Stomach smooth muscle (tissue), 2 donors: ENCODE measurements around the gene KLHDC10.

ENCODE experiments used
- H3K27ac ChIP-seq: one replicate; pipeline ENCODE4 v1.7.0; 2013; ENCODE audit warnings: mild to moderate bottlenecking, low read length, inconsistent platforms
- H3K27me3 ChIP-seq, 2 donors: one replicate each; pipeline ENCODE4 v1.7.0; 2013; ENCODE audit warnings: low read length in 2 of 2; ENCODE audit not compliant: insufficient read depth in 2 of 2, control insufficient read depth in 1 of 2
- H3K36me3 ChIP-seq, 2 donors: one replicate each; pipeline ENCODE4 v1.7.0; 2013; ENCODE audit warnings: low read length in 2 of 2; ENCODE audit not compliant: control insufficient read depth in 2 of 2, insufficient read depth in 2 of 2
- H3K4me1 ChIP-seq: one replicate; pipeline ENCODE4 v1.7.0; 2013; ENCODE audit warnings: low read length; ENCODE audit not compliant: control insufficient read depth, insufficient read depth
- H3K4me3 ChIP-seq, 2 donors: one replicate each; pipeline ENCODE4 v1.7.0; 2013; ENCODE audit warnings: low read length in 2 of 2
- H3K9ac ChIP-seq, 2 donors: one replicate each; pipeline ENCODE4 v1.7.0; 2013; ENCODE audit warnings: low read length in 2 of 2, mild to moderate bottlenecking in 1 of 2
- H3K9me3 ChIP-seq, 2 donors: one replicate each; pipeline ENCODE4 v1.7.0; 2013; ENCODE audit warnings: low read length in 2 of 2; ENCODE audit not compliant: control insufficient read depth in 2 of 2
- donor health status: healthy.
- donor health status: Pancreatic carcinoma.

Gene KLHDC10

DNA sequence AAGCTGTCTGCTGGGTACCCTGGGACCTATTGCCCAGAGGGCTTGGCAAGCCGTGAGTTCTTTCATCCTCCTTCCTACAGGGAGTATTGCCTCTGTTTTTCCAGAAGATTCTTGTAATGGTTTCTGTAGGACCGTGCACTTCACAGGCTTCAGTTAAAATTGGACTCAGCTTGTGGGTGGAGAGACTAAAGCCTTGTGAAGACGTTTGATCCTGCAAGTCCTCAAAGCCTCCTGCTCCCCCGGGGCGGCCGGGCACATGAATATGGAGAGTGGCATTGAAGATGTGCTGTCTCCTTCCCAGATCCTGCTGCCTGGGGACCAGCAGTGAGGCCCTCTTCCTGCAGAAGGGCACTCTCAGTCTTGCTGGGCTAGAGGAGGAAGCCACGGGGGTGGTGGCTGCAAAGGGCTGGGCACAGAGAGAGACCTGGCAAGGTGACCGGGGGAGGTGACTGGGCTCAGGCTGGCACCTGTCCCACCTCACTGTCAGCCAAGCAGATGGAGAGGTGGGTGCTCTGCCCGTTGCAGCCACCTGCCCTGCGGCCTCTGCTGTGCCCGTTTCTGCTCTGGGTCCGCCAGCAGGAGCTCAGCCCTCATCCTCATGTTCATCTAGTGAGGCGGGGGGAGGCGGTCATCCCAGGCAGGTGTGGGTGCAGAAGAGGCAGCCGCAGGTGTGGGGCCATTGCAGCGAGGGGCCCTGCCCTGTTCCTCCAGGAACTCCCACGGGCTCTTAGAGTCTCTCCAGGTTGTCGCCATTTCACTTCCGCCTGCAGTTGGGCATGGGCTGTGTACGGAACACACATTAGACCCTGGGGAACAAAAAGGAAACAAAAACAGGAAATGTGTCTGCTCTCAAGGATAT, 79.2 kb downstream of the KLHDC10 start:
- no peak overlapping the region for H3K4me3 ChIP-seq

DNA sequence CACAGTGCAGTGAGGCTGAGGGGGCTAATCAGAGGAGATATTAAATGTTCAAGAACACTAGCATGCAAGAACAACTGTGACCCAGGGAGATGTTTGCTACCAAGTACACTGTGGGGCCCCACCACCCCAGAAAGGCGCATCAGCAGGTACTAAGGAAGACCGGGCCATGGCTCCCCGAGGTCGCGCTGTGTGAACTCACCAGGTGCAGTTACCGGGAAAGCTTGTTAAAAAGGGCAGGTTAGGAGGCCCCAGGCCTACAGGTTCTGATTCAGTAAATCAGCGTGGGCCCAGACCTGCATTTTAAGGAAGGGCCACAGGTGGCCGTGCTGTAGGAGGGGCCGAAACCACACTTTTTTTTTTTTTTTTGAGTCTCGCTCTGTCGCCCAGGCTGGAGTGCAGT, 80.3 kb downstream of the KLHDC10 start:
- Histone ChIP-seq H3K4me3 (no peak overlapping the region), H3K27ac (no peak overlapping the region), H3K9me3 (no peaks in the 10 kb centered on the region), H3K4me1 (no peaks in the 10 kb centered on the region), H3K9ac (no peak overlapping the region), H3K36me3 (no peaks in the 10 kb centered on the region), H3K27me3 (no peaks in the 10 kb centered on the region)

More for the DNA sequence above, 79.2 kb downstream of the KLHDC10 start:
- Histone ChIP-seq H3K9ac (no peak overlapping the region), H3K27me3 (no peaks in the 10 kb centered on the region), H3K9me3 (no peaks in the 10 kb centered on the region), H3K36me3 (no peaks in the 10 kb centered on the region), H3K4me1 (peaks cover 3% of the 10 kb centered on the region), H3K27ac (no peak overlapping the region)

DNA sequence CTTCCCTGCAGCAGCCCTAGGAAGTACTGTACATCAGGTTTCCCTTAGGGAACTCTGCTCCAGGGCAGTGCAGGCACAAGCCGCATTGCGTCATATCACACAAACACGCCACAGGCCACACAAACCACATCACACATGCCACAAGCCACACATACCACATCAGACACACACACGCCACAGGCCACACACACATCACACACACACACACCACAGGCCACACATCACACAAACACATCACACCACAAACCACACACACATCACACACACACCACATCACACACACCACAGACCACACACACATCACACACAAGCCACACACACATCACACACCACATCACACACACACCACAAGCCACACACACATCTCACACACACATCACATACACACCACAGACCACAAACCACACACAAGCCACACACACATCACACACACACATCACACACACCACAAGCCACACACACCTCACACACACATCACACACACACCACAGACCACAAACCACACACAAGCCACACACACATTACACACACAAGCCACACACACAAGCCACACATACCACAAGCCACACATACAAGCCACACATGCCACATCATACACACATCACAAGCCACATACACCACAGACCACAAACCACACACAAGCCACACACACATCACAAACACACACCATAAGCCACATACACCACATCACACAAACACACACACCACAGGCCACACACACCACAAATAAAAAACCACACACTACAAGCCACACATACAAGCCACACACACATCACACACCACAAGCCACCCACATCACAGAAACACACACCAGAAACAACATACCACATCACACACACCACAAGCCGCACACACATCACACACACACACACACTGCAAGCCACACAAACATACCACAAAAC, 81.5 kb downstream of the KLHDC10 start:
- peaks cover 2 to 5% of the 10 kb centered on the region in 2 donors for H3K9me3 ChIP-seq
- H3K4me3 ChIP-seq, result no peak overlapping the region
- H3K9ac ChIP-seq, result no peak overlapping the region
- no peaks in the 10 kb centered on the region for H3K36me3 ChIP-seq
- no peak overlapping the region for H3K27ac ChIP-seq
- no peaks in the 10 kb centered on the region for H3K27me3 ChIP-seq
- H3K4me1 ChIP-seq, result no peaks in the 10 kb centered on the region

DNA sequence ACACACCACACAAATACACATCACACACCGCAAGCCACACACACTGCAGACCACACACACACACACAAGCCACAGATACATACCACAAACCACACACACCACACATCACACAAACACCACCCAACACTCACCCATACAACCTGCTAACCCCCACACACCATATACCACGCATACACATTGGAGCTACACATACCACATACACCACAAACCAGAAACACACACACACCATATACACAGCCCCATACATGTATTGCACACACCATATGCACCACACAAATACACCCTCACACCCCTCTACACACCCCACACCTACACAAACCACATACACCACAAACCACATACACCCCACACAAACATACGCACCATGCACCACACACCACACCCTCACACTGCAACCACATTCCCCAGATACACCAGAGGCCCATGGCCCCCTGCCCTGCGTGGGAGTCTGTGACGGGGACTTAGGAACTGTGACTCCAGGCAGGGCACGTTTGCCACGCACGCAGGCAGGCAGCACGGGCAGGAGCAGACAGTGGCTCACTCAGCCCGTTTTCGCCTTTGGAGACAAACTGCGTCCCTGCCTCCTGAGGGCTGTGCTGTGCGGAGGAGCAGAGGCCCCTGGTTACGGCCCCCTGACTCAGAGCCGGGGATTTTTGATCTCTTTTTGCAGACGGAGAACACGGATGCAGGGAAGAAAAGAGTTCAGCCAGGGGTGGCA, 82.3 kb downstream of the KLHDC10 start:
- no peak overlapping the region for H3K27ac ChIP-seq

DNA sequence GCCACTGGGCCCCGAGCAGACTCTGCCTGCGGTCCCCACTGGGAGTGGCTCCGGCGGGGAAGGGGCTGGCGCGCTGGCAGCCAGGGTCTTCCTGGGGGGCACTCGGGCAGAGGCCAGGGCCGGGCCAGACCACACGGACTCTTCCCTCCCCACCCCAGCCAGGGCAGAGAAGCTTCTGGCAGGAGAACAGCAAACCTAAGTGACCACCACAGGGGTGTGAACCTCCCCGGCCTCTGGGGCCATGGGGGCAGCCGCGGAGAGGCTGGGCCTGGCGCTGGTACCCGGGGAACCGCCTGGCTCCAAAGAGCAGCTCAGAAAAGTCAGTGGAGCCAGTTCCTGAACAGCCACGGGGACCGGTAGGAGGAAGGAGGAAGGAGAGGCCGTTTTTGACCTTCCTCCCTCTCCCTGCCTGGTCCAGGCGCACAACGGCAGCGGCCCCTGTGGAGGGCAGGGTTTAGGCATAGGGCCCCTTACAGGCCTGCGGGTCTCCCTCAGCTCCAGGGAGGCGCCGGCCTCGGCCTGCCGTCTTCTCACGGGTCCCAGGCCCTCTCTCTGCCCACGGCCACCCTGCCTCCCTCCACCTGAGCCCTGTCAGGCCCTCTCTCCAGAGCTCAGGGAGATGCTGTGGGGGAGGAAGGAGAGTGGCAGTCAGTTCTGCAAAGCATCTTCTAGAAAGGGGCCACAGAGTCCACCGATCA, 83.0 kb downstream of the KLHDC10 start:
- Histone ChIP-seq H3K36me3 (no peaks in the 10 kb centered on the region), H3K4me1 (no peaks in the 10 kb centered on the region), H3K4me3 (no peak overlapping the region), H3K9ac (no peak overlapping the region), H3K27me3 (no peaks in the 10 kb centered on the region), H3K9me3 (peaks cover 2 to 5% of the 10 kb centered on the region in 2 donors), H3K27ac (no peak overlapping the region)

More for the DNA sequence above, 82.3 kb downstream of the KLHDC10 start:
- Histone ChIP-seq H3K9ac (no peak overlapping the region), H3K4me1 (no peaks in the 10 kb centered on the region), H3K4me3 (no peak overlapping the region), H3K36me3 (no peaks in the 10 kb centered on the region), H3K9me3 (peaks cover 2 to 5% of the 10 kb centered on the region in 2 donors), H3K27me3 (no peaks in the 10 kb centered on the region)

DNA sequence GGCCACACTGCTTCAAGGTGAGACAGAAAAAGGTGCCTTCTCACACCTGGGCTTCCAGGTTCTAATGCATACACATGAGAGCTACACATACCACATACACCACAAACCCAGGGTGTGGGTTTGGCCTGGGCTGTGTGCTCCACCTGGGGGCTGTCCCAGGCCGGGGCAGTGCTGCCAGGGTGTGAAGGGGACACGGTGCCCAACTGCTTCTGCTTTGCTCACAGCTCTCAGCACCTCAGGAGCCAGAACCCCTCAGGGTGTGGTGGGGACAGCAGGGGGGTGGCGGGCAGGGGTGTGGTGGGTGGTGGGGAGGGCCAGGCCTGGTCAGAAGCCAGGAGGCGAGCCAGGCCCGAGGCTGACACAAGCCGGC, 83.8 kb downstream of the KLHDC10 start:
- Histone ChIP-seq H3K27ac (no peak overlapping the region), H3K9ac (no peak overlapping the region), H3K27me3 (no peaks in the 10 kb centered on the region), H3K4me3 (no peak overlapping the region), H3K9me3 (peaks cover 2 to 5% of the 10 kb centered on the region in 2 donors), H3K4me1 (no peaks in the 10 kb centered on the region), H3K36me3 (no peaks in the 10 kb centered on the region)

DNA sequence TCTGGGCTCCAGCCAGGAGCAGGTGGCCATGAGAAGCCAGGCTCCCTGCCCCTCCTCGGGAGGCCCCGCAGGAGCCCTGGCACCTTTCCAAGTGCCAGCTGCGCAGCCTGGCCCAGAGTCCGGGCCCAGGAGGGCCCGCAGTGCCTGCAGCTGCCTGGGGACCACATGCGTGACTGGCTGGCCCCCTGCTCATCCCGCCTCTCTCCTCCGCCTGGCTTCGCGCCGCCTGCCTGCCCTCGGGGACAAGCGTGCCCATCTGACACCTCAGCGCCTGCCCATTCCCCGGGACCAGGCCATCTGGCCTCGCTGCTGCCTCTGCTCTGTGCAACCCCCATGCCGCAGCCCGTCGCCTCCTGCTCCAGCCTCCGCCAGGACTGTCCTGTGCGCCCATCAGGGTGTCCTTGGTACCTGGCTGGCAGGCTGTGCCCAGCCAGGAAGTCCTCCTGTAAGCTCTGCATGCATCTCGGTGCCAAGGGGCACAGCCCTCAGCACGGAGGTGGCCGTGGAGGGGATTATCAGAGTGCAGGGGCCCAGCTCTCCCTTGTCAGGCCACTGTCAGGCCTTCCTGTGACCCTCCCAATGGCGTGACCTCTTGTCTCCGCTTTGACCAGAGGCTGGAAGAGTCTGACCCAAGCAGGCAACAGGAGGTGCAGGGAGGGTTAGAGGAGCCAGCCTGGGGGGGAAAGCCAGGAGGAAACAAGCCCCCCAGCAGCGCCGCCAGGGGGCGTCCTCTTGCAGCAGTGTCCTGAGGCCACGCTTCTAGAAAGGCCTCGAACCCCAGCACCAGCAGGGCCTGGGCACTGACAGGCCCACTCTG, 84.4 kb downstream of the KLHDC10 start:
- H3K9me3 ChIP-seq, result peaks cover 2 to 5% of the 10 kb centered on the region in 2 donors
- no peaks in the 10 kb centered on the region for H3K36me3 ChIP-seq
- H3K27ac ChIP-seq, result no peak overlapping the region
- H3K4me3 ChIP-seq, result no peak overlapping the region
- H3K4me1 ChIP-seq, result no peaks in the 10 kb centered on the region
- H3K27me3 ChIP-seq, result no peaks in the 10 kb centered on the region
- H3K9ac ChIP-seq, result no peak overlapping the region

DNA sequence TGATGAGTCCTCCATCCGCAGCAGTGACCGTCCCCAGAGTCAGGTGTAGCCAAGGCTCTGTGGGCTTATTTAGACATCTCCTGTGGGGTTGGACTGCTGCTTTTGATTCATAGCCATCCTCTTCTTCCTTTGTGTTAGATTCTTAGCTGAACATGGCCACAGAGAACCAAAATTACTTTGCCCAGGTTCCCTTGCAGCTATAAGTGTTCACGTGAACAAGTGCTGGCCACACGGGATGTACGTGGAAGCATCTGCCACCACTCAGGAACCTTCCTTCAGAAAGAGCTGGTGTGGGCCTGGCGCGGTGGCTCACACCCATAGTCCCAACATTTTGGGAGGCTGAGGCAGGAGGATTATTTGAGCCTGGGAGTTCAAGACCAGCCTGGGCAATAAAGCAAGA, 85.8 kb downstream of the KLHDC10 start:
- H3K9me3 ChIP-seq, result peaks cover 5 to 8% of the 10 kb centered on the region in 2 donors
- H3K4me3 ChIP-seq, result no peak overlapping the region
- H3K9ac ChIP-seq, result no peak overlapping the region
- no peaks in the 10 kb centered on the region for H3K4me1 ChIP-seq
- H3K27ac ChIP-seq, result no peak overlapping the region
- no peaks in the 10 kb centered on the region for H3K27me3 ChIP-seq
- H3K36me3 ChIP-seq, result peaks cover 4 to 8% of the 10 kb centered on the region in 2 donors

DNA sequence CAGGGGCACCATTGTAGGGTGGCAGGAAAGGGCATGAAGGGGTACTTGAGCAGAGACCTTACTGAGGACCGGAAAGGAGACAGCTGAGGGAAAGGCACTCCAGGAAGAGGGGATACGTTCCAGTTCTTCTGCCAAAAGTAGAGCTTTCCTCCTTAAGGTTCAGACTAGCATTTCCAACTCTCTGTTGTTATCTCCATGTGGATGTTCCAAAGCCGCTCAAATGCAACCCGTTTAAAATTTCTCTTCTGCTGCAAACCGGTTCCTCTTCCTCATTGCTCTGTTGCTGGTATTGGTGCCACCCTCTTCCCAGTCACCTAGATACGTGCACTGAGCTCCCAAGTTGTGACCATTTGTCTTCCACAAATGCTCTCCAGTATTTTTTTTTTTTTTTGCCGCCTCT, 87.4 kb downstream of the KLHDC10 start:
- Histone ChIP-seq H3K4me3 (no peak overlapping the region), H3K36me3 (peaks cover 10 to 19% of the 10 kb centered on the region in 2 donors), H3K9ac (no peak overlapping the region), H3K27ac (no peak overlapping the region), H3K4me1 (no peaks in the 10 kb centered on the region), H3K27me3 (no peaks in the 10 kb centered on the region), H3K9me3 (peaks cover 5 to 8% of the 10 kb centered on the region in 2 donors)
